GM19025 (cell line): ENCODE results near the gene CAGE1.
"Not testable (repeated sequence)": the region's sequence is repeated elsewhere in the genome, so short reads cannot be mapped to it uniquely, and the experiment has no call there.

Experiments used
- ATAC-seq: cut with Tn5 transposase; IDR thresholded peaks from one replicate; pipeline ENCODE4 v1.9.1; 2021; ENCODE audit warnings: mild to moderate bottlenecking, low read depth, moderate library complexity; ENCODE audit not compliant: unreplicated experiment

CAGE1 gene

DNA sequence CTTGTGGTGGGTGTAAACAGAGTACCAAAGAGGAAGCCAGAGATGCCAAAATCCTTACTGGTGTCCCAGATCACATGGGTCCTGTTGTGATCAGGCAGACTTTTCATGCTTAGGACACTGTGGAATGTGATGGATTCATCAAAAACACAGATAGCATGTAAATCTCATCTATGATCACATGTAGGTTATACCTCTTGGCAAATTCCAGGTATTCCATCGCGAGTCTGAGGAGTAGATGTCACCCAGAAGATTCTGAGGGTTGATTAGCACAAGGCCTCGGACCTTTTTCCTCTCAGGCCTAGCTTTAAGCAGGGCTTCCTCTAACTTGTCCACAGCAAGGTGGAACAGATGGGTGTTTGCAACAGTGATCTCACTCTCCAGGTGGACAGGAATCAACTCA lies 48.3 kb downstream of the CAGE1 start:
- no peak for ATAC-seq

DNA sequence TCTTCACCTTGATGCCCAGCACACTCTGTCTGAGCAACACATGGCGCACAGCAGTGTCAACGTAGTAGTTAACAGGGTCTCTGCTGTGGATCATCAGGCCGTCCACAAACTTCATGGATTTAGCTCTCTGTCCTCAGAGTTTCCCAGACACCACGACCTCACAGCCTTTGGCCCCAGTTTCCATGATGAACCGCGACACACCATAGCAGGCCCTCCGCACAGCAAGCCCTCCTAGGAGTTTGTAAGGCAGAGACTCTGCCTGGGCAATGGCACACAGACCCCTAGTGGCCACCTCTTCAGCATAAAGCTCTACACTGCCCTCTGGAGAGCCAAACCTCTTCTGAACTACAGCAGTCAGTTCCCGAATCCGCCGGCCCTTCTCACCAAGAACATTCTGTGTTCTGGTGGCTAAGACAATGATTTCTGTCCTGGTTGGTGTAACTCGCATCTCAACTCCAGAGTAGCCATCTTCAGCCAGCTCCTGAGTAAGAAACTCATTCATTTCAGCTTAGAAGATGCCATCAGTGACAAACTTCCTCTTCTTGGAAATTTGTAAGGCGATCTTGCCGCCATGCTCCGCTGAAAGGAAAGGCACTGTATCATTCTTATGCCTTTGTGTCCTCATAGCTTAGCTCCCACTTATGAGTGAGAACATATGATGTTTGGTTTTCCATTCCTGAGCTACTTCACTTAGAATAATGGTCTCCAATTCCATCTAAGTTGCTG lies 50.4 kb downstream of the CAGE1 start:
- not testable (repeated sequence) for ATAC-seq

DNA sequence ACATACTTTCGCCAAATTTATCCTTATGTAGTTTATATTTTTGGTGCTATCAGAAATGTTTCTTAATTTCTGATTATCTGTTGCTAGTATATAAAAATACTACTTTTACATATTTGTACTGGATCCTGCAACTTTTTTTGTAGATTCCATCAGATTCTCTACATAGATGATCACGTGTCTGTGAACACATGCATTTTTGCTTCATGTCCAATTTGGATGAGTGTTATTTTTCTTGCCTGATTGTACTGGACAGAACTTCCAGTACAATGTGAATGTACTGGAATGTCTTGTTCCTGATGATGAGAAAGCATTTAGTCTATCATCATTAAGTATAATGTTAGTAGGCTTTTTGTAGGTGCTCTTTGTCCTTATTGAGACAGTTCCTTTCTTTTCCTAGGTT lies 51.5 kb downstream of the CAGE1 start:
- no peak for ATAC-seq

DNA sequence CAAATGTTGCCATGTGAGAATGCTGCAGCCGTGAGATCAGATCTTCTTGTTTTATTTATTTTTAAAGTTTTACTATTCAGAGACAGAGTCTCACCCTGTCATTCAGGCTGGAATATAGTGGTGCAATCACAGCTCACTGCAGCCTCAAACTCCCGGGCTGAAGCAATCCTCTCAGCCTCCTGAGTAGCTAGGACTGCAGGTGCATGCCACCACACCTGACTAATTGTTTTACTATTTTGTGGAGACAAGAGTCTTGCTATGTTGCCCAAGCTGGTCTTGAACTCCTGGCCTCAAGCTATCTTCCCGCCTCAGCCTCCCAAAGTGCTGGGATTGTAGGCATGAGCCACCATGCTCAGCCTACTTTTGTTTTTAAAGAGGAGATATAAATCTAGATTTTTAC lies 54.0 kb downstream of the CAGE1 start:
- ATAC-seq, result no peak

DNA sequence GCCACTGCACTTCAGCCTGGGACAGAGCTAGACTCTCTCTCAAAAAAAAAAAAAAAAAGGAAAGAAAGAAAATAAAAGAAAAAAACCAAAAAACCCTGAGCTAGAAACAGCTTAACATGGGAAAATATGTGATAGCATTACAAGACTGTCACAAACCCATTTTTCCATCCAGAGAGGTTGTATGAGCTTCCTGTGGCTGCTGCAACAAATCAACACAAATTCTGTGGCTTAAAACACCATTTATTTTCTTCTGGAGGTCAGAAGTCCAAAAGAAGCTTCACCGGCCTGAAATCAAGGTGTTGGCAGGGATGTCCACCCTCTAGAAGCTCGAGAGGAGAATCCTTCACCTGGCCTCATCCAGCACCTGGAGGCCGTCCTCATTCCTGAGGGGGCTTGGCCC lies 54.9 kb downstream of the CAGE1 start:
- no peak for ATAC-seq

DNA sequence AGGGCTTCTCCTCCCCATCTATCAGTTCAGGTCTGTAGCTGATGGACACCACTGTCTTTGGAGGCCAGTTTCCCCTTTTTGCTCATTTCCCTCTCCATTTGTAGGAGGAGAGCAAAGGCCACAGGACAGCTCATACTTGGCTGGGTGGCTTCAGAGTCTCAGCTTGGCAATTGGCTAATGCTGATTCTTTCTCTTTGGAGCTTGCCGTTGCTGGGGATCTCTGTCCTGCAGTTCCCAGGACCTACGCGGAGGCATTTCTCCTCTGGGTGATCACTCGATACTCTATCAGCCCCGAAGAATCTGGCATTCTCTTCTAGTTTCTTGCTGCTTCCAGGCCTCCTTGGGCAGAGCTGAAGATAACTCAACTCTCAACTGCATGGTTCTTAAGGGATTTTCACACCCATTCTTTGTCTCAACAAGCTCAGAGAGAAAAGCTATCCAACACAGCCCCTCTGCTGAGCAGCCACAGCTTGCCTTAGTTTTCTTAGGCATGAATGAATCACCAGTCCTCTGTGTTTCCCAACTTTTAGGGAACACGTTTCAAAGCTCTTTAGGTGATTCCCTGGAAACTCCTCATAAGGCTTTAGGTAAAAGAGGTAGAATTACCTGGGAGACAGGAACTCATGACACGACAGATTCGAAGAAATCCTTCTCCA lies 57.3 kb downstream of the CAGE1 start:
- no peak for ATAC-seq

DNA sequence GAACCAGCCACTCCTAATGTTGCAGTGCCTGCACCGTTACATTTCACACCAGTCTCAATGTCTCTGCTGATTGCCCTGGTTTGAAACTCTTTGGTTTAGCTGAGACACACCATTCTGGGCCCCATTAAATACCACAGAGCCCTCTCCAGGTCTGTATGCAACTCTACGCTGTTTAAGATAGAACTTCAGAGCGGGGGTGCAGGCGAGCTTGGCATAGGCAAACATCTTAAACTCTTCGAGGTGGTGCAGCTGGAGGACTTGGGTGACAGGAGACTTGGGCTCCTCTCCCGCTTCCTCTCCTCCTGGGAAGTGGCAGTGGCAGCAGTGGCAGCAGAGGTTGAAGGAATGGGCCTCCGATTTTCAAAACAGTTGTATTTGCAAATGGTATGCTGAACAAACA lies 58.1 kb downstream of the CAGE1 start:
- ATAC-seq, result no peak

DNA sequence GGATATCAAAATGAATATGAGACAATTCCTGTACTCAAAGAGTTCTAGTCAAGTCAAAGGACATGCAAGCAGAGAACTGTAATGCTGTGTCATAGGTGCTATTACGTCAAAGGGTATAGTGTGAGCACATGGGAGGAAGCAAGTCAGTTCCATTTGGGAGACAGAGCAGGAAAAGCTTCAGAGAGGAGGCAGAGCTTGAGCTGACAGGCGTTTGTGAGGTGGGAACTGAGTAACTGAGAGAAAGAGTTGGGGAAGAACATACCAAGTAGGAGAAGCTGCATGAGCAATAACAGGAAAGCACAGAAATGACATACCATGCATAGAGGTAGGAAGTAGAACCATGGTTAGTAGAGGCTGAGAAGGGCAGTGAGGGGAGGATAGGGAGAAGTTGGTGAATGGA lies 61.3 kb downstream of the CAGE1 start:
- ATAC-seq, result no peak

DNA sequence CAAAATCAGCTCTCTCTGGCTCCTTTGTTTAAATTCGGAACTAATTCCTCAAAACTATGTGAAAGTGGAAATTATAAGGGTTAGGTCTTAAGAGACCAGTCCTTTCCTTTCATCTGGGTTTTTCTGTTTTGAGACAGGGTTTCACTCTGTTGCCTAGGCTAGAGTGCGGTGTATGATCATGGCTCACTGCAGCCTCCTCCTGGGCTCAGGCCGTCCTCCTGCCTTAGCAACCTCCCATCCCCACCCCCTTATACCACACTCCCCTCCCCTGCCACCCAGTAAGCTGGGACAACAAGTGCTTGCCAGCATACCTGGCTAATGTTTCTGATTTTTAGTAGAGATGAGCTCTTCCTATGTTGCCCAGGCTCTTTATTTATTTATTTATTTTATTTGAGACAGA lies 63.8 kb downstream of the CAGE1 start:
- ATAC-seq, result no peak

DNA sequence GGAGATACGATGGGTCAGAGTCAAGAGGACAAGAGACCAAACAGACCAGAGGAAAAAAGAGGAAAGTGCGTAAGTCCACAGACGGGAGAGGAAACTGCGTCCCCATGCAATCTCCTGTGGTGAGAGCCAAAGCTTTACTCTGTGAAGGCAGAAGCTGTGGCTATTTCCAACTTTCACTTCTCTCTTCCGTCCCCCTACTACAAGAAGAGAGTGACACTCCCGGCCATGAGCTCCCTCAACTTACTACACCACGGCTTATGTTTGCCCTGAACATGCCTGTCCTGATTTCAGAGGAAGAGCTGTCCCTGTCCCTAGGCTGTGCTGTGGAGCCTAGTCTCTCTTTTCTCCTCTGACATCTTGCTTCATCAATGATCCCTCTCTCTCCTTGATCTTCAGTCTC lies 65.0 kb downstream of the CAGE1 start:
- no peak for ATAC-seq

DNA sequence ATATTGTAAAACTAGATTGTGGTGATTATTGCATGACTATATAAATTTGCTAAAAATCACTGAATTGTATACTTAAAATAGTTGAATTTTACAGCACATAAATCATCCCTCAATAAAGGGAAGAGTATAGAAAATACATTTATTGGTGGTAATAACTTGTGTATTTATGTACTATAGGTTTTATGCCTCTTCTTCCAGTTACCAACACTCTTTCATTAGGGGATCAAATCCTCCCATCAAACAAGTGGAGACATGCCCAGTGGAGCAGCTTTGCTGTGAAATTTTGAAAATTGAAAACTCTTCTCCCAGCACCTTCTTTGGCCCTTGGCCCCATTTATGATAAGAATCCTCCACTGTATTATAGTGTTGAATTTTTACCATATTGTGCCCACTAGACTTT lies 66.5 kb downstream of the CAGE1 start:
- no peak for ATAC-seq

DNA sequence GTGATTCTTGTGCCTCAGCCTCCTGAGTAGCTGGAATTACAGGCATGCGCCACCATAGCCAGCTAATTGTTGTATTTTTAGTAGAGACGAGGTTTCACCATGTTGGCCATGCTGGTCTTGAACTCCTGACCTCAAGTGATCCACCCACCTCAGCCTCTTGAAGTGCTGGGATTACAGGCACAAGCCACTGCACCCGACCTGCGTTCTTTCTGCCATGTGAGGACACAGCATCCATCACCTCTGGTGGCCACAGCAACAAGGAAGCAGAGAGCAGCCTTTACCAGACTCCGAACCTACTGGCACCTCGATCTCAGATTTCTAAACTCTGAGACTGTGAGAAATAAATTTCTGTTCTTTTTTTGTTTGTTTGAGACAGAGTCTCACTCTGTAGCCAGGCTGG lies 67.7 kb downstream of the CAGE1 start:
- ATAC-seq, result not testable (repeated sequence)

DNA sequence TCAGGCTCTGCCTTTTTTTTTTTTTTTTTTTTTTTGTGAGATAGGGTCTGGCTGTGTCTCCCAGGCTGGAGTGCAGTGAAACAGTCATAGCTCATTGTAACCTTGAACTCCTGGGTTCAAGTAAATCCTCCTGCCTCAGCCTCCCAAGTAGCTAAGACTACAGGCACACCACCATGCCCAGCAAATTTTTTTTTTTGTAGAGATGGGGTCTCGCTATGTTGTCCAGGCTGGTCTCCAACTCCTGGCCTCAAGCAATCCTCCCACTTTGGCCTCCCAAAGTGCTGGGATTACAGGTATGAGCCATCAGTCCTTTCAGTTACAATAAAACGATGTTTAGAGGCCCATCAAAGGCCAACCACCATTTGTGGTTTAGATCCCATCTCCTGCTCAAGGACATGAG lies 70.1 kb downstream of the CAGE1 start:
- not testable (repeated sequence) for ATAC-seq

DNA sequence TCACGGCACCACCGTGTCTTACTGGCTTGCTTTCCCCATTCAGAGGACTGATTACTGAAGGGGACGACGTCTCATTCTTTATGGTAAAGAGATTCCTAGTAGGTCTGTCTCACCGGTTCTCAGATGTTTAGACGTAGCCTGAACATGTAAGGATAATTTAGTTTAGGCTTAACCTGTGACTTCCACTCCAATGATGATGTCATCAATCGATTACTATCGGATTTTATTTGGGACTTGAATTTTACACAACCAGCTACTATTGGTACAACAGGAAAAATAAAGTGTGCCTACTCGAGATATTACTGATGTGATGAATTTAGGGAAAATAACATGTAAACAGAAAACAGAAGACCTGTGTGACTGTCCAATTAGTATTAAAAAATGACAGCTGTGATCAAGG lies 72.0 kb downstream of the CAGE1 start:
- no peak for ATAC-seq

DNA sequence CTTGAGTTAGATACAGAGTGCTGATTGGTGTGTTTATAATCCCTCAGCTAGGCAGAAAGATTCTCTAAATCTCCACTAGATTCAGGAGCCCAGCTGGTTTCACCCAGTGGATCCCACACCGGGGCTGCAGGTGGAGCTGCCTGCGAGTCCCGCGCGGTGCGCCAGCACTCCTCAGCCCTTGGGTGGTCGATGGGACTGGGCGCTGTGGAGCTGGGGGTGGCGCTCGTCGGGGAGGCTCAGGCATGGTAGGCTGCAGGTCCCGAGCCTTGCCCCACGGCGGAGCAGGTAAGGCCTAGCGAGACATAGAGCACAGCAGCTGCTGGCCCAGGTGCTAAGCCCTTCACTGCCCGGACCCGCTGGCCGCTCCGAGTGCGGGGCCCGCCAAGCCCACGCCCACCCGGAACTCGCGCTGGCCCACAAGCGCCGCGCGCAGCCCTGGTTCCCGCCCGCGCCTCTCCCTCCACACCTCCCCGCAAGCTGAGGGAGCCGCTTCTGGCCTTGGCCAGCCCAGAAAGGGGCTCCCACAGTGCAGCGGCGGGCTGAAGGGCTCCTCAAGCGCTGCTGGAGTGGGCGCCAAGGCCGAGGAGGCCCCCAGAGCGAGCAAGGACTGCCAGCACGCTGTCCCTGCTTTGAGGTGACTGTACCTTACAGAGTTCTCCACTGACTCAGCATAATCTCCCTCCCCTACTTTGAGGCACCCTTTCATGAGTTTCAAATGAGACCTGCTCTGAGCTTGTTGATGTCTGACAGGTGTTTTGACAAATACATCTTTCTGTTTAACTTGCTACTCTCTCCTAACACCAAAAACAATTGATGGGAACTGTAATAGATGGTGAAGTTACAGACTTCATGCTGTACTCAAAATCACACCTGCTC lies 72.6 kb downstream of the CAGE1 start:
- ATAC-seq, result no peak

DNA sequence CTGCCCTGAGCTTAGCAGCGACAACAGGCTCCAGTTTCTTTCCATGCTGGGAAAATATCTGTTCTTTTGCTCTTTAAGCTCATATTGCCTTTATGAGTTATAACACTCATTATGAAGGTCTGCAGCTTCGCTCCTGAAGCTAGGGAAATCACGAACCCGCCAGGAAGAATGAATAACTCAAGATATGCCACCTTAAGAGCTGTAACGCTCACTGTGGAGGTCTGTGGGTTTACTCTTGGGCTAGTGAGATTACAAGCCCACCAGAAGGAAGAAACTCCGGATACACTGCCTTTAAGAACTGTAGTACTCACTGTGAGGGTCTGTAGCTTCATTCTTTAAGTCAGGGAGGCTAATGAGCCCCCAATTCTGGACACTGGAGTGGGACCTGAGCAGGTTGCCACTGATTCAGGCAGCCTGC lies 73.6 kb downstream of the CAGE1 start:
- ATAC-seq, result no peak

DNA sequence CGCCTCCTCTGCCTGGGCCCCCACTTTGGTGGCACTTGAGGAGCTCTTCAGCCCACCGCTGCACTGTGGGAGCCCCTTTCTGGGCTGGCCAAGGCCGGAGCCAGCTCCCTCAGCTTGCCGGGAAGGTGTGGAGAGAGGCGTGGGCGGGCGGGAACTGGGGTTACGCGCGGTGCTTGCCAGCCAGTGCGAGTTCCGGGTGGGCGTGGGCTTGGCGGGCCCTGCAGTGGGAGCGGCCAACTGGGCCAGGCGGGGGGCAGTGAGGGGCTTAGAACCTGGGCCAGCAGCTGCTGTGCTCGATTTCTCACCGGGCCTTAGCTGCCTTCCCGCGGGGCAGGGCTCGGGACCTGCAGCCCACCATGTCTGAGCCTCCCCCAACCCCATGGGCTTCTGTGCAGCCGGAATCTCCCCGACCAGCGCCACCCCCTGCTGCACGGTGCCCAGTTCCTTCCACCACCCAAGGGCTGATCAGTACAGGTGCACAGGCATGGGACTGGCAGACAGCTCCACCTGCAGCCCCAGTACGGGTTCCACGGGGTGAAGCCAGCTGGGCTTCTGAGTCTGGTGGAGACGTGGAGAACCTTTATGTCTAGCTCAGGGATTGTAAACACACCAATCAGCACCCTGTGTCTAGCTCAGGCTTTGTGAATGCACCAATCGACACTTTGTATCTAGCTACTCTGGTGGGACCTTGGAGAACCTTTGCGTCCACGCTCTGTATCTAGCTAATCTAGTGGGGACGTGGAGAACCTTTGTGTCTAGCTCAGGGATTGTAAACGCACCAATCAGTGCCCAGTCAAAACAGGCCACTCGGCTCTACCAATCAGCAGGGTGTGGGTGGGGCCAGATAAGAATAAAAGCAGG lies 74.2 kb downstream of the CAGE1 start:
- not testable (repeated sequence) for ATAC-seq

DNA sequence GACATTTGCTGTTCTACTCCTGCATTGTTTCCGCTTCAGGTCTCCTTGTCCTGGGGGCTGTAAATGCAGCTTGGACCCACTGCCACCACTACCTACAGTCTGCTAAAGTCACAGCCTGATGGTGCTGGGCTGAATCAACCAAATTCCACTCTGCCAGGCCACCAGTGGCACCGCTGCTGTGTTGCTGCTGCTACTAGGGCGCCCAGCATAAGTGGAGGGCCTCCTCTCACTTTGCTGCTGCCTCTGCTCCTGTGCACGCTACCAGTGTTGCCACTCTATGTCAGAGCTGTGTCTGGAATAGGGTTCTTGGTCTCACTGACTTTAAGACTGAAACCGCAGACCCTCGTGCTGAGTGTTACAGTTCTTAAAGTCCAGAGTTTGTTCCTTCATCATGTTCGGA lies 75.1 kb downstream of the CAGE1 start:
- no peak for ATAC-seq

DNA sequence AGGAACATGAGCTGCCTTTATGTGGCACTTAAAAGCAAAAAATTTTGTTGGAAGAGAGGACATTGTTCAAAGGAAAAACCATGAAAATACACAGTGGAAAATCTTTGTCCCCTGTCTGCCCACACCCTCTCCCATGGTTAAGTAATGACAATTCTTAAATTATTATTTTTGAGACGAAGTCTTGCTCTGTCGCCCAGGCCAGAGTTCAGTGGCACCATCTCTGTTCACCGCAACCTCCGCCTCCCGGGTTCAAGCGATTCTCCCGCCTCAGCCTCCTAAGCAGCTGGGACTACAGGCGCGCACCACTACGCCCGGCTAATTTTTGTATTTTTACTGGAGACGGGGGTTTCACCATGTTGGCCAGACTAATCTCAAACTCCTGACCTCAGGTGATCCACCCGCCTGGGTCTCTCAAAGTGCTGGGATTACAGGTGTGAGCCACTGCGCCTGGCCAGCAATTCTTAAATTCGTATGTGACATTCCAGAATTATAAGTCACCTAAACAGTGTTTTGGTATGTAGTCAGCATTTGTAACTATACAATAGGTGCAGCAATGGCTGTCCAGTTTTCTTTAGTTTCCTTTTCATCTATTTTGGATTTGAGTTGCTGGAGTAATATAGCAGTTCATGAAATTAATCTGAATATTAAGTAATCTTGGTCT lies 75.9 kb downstream of the CAGE1 start:
- no peak for ATAC-seq
